ENCODE data around the gene CRACR2B.

Gene CRACR2B

DNA sequence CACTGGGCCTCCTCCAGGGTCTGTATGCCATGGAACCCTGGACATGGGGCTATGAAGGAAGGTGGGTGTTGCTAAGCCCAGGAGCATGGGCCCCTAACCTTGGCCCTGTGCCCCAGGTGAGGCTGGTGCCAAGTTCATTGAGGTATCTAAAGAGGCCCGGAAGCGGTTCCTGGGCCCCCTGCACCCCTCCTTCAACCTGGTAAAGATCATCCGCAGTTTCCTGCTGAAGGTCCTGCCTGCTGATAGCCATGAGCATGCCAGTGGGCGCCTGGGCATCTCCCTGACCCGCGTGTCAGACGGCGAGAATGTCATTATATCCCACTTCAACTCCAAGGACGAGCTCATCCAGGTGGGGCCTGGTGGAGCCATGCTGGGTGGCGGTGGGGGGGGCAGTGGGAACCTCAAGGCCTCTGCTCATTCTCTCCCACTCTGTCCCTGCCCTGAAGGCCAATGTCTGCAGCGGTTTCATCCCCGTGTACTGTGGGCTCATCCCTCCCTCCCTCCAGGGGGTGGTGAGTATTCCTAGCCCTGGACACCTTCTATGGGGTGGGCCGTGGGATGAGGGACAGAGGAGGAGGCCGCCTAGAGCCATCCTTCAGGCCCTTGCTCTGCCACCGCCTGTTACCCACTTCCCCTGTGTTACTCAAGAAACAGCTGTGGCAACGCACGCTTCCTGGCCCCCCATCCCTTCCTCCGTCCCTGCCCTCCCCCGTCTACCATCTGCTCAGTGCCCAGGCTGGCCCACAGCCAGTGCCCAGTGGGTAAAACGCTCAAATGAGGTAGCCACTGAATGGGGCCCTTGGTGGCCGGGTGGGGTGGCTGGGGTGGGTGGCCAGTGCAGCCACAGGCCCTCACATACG lies 6.0 kb upstream of the CRACR2B start:
- H4K20me1 ChIP-seq (ENCODE audit: low read depth, low read length), result no peaks in the 10 kb centered on the region; the same call in 1 of the 2 replicates
- no peaks in the 10 kb centered on the region for H3K9me2 ChIP-seq (replicated peaks; ENCODE audit: insufficient read depth, low read length)
- H3K9ac ChIP-seq (ENCODE audit: low read length), result no peak overlapping the region
- no peaks in the 10 kb centered on the region for H3F3A ChIP-seq (ENCODE audit: insufficient read depth)
- H3K4me2 ChIP-seq (ENCODE audit: low read depth, low read length, poor library complexity, severe bottlenecking), result no peak overlapping the region
- H2AFZ ChIP-seq (ENCODE audit: low read depth, low read length, severe bottlenecking), result no peak overlapping the region
- no peak overlapping the region for H3K4me3 ChIP-seq (ENCODE audit: insufficient read depth, low read length, poor library complexity, severe bottlenecking)
- no peak overlapping the region for H3K27ac ChIP-seq (ENCODE audit: low read depth, low read length)
- no peaks in the 10 kb centered on the region for H3K36me3 ChIP-seq (ENCODE audit: low read length)
- H3K9me3 ChIP-seq (ENCODE audit: insufficient read depth, low read length), result no peaks in the 10 kb centered on the region
- H3K79me2 ChIP-seq (ENCODE audit: insufficient read depth, low read length), result no peaks in the 10 kb centered on the region
- TF ChIP-seq, protein P1, sequence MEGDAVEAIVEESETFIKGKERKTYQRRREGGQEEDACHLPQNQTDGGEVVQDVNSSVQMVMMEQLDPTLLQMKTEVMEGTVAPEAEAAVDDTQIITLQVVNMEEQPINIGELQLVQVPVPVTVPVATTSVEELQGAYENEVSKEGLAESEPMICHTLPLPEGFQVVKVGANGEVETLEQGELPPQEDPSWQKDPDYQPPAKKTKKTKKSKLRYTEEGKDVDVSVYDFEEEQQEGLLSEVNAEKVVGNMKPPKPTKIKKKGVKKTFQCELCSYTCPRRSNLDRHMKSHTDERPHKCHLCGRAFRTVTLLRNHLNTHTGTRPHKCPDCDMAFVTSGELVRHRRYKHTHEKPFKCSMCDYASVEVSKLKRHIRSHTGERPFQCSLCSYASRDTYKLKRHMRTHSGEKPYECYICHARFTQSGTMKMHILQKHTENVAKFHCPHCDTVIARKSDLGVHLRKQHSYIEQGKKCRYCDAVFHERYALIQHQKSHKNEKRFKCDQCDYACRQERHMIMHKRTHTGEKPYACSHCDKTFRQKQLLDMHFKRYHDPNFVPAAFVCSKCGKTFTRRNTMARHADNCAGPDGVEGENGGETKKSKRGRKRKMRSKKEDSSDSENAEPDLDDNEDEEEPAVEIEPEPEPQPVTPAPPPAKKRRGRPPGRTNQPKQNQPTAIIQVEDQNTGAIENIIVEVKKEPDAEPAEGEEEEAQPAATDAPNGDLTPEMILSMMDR (IDR thresholded peaks at IDR 0.05; ENCODE audit: insufficient read depth, low read length, poor library complexity, severe bottlenecking), result no peak
- TF ChIP-seq EZH2phosphoT487 (conservative IDR thresholded peaks at IDR 0.05; ENCODE audit: low read length), result no peak
- no peaks in the 10 kb centered on the region for H3K27me3 ChIP-seq (ENCODE audit: low read length)

DNA sequence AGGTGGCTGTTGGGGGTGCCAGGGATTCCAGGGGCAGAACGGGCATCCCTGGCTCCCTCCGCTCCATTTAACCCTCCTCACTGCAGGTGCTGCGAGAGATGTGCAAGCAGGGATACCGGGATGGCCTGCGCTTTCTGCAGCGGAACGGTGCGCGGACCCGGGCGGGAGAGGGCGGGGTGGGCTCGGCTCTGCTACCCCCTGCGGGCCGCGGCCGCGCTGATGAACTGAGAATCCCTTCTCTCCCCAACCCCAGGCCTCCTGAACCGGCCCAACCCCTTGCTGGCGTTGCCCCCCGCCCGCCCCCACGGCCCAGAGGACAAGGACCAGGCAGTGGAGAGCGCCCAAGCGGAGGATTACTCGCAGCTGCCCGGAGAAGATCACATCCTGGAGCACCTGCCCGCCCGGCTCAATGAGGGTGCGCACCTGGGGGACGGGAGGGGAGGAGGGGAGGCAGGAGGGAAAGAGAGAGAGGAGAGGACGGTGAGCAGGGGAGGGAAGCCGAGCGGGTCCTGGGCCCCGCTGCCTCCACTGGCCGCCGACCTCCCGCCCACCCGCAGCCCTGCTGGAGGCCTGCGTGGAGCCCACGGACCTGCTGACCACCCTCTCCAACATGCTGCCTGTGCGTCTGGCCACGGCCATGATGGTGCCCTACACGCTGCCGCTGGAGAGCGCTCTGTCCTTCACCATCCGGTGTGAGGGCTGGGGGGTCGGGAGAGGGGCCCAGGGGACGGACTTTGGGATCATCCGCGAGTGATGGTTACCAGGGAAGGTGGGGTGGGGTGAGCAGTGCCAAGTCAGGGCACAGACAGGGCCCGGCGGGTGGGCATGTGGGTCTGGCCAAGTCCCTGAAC lies 4.1 kb upstream of the CRACR2B start:
- Histone ChIP-seq H3K27me3 (ENCODE audit: low read length) (no peaks in the 10 kb centered on the region), H4K20me1 (ENCODE audit: low read depth, low read length) (no peaks in the 10 kb centered on the region; the same call in 1 of the 2 replicates), H3K27ac (ENCODE audit: low read depth, low read length) (no peak overlapping the region), H3F3A (ENCODE audit: insufficient read depth) (no peaks in the 10 kb centered on the region), H3K9ac (ENCODE audit: low read length) (no peak overlapping the region), H3K4me2 (ENCODE audit: low read depth, low read length, poor library complexity, severe bottlenecking) (no peak overlapping the region), H3K36me3 (ENCODE audit: low read length) (no peaks in the 10 kb centered on the region), H3K4me3 (ENCODE audit: insufficient read depth, low read length, poor library complexity, severe bottlenecking) (no peak overlapping the region), H3K9me2 (replicated peaks; ENCODE audit: insufficient read depth, low read length) (no peaks in the 10 kb centered on the region), H2AFZ (ENCODE audit: low read depth, low read length, severe bottlenecking) (no peak overlapping the region), H3K79me2 (ENCODE audit: insufficient read depth, low read length) (no peaks in the 10 kb centered on the region), H3K9me3 (ENCODE audit: insufficient read depth, low read length) (no peaks in the 10 kb centered on the region)
- TF ChIP-seq EZH2phosphoT487 (conservative IDR thresholded peaks at IDR 0.05; ENCODE audit: low read length), result no peak

DNA sequence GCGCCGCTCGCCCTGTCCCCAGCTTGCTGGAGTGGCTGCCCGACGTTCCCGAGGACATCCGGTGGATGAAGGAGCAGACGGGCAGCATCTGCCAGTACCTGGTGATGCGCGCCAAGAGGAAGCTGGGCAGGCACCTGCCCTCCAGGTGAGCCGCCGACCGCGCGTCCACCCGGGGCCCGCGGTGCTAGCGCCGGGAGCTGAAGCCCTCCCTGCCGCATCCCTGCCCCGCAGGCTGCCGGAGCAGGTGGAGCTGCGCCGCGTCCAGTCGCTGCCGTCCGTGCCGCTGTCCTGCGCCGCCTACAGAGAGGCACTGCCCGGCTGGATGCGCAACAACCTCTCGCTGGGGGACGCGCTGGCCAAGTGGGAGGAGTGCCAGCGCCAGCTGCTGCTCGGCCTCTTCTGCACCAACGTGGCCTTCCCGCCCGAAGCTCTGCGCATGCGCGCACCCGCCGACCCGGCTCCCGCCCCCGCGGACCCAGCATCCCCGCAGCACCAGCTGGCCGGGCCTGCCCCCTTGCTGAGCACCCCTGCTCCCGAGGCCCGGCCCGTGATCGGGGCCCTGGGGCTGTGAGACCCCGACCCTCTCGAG lies 3.3 kb upstream of the CRACR2B start:
- no peak overlapping the region for H2AFZ ChIP-seq (ENCODE audit: low read depth, low read length, severe bottlenecking)
- H3F3A ChIP-seq (ENCODE audit: insufficient read depth), result no peaks in the 10 kb centered on the region
- no peaks in the 10 kb centered on the region for H3K9me3 ChIP-seq (ENCODE audit: insufficient read depth, low read length)
- no peaks in the 10 kb centered on the region; the same call in 1 of the 2 replicates for H4K20me1 ChIP-seq (ENCODE audit: low read depth, low read length)
- no peaks in the 10 kb centered on the region for H3K36me3 ChIP-seq (ENCODE audit: low read length)
- no peaks in the 10 kb centered on the region for H3K27me3 ChIP-seq (ENCODE audit: low read length)
- H3K4me3 ChIP-seq (ENCODE audit: insufficient read depth, low read length, poor library complexity, severe bottlenecking), result no peak overlapping the region
- H3K27ac ChIP-seq (ENCODE audit: low read depth, low read length), result no peak overlapping the region
- no peak for TF ChIP-seq EZH2phosphoT487 (conservative IDR thresholded peaks at IDR 0.05; ENCODE audit: low read length)
- TF ChIP-seq, protein P1 (IDR thresholded peaks at IDR 0.05; ENCODE audit: insufficient read depth, low read length, poor library complexity, severe bottlenecking), result no peak
- H3K9me2 ChIP-seq (replicated peaks; ENCODE audit: insufficient read depth, low read length), result no peaks in the 10 kb centered on the region
- no peaks in the 10 kb centered on the region for H3K79me2 ChIP-seq (ENCODE audit: insufficient read depth, low read length)
- H3K9ac ChIP-seq (ENCODE audit: low read length), result no peak overlapping the region
- H3K4me2 ChIP-seq (ENCODE audit: low read depth, low read length, poor library complexity, severe bottlenecking), result no peak overlapping the region
